Superior temporal gyrus (tissue), 1 donor: ENCODE measurements around the gene G3BP1.
"Not testable (repeated sequence)": the region's sequence is repeated elsewhere in the genome, so short reads cannot be mapped to it uniquely, and the experiment has no call there.

Experiments
- DNase-seq: peaks from one replicate; pipeline ENCODE4 v3.0.0-alpha.2; 2016; ENCODE audit errors: extremely low spot score

Gene G3BP1

DNA sequence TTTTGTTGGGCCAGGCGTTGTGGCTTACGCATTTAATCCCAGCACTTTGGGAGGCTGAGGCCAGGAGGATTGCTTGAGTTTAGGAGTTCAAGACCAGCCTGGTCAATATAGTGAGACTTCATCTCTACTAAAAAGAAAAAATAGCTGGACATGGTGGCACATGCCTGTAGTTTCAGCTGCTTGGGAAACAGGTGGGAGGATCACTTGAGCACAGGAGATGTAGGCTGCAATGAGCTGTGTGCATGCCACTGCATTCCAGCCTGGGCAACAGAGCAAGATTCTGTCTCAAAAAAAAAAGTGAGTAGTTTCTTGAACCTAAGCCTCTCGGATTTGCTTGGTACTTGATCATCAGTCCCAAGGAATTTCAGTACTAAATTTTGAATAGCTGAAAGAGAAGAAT is 26.9 kb downstream of the G3BP1 start:
- no peak for DNase-seq

DNA sequence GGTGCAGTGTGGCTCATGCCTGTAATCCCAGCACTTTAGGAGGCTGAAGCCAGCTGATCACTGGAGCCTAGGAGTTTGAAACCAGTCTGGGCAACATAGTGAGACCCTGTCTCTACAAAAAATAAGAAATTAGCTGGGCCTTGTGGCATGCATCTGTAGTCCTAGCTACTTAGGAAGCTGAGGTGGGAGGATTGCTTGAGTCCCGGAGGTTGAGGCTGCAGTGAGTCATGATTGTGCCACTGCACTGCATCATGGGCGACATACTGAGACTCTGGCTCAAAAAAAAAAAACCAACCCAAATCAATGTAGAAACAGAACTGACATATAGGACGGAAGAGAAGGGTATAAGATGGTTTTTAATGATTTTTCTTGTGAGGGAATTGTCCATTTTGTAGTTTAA is 27.7 kb downstream of the G3BP1 start:
- DNase-seq: no peak

DNA sequence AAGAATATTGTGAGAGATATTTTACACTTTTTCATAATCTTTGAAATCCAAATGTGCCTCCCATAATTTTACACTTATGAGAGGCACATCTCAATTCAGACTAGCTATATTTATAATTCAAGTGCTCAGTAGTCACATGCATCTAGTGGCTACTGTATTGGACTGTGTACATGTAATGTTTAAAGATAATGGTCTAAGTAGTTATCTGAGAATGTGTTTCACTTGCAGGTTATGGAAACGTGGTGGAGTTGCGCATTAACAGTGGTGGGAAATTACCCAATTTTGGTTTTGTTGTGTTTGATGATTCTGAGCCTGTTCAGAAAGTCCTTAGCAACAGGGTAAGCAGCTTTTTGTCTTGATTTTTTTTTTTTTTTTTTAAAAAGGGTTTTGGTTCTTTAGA is 28.8 kb downstream of the G3BP1 start:
- DNase-seq: no peak

DNA sequence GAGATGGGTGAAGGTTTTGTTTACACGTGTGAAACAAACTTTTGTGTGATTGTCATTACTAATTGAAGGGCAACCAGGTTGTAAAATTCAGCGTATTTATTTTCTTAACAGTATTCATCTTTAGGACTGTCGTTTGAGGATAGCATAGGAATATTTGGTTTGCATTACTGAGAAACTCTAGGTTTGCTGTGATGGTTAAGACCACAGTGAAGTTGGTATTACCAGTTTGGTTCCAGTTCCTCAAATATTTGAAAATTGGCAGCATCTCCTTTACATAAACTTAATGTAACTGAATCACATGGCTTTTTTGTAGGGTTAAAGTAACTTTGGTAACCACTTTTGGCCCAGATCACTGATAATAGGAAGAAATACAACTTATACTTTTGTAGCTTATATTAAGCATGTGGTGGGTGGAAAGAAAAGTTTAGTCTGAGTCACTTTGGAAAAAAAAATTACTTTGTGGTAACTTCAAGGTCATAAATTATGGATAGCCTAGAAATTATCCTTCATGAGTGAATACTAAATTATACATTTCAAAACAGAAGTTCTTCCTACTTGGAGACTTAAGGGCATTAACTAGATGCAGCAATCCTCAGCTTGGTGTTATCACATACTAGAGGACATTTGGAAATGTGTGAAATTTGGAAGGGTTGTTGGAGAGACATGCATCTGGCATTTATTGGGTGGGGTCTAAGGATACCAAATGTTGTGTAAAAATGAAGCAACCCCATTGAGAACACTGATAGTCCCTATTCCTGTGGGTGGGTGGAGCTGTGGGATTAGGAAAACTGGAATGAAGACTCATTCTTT is 33.9 kb downstream of the G3BP1 start:
- no peak for DNase-seq

DNA sequence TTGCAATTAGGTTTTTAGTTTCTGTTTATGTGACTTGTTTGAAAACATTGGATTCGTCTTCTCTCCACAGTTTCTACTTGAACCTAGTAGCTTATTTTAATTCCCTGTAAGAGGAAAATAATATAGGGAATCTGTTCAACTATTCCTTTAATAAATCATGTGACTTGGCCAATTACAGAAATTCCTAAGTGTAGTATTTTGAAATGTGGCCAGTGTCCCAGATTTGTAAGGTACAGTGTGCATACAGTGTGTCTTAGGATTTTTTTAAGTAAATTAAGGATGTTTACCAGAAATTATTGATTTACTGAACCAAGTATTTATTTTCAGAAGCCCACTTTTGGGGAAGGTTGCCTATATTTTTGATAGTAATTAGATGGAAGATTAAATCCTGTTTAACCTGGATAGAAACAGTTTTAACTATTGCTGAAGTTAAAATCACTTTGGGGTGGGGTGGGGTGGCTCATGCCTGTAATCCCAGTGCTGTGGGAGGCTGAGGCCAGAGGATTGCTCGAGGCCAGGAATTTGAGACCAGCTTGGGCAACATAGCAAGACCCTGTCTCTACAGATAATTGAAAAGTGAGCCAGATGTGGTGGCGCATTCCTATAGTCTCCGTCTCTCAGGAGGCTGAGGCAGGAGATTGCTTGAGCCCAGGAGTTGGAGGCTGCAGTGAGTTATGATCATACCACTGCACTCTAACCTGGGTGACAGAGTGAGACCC is 36.9 kb downstream of the G3BP1 start:
- no peak for DNase-seq

DNA sequence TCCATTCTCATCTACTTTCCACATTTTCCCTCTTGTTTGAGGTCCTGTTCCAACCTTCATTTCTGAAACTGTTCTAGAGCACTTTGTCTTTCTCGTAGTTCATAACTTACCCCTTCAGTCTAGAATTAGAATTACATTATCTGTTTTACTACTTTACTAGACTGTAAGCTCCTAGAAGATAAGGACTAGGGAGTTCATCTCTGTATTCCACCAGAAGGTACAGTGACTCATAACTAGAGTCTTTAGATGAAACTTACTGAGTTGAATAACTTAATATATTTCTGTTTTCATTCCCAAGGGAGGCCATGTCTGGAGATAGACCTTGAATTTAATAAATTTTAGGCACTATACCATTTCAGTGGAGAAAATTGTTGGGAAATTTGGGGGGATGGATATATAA is 38.7 kb downstream of the G3BP1 start:
- DNase-seq: no peak

DNA sequence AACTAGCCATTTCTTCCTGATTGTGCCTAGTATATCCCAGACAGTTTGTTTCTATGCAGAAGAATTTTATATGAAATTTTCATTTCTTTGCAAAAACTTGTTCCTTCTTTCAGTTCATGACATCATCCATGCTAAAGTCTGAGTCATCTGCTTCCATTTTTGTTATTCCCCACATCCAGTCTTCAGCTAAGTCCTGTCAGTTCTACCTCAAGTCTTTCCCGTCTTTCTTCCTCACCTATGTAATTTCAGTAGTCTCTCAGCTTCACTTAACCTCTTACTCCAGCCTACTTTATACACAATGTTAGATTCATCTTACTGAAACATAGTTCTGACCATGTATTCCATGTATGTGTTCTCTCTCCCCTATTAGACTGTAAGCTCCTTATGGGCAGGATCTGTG is 39.1 kb downstream of the G3BP1 start:
- DNase-seq: no peak

DNA sequence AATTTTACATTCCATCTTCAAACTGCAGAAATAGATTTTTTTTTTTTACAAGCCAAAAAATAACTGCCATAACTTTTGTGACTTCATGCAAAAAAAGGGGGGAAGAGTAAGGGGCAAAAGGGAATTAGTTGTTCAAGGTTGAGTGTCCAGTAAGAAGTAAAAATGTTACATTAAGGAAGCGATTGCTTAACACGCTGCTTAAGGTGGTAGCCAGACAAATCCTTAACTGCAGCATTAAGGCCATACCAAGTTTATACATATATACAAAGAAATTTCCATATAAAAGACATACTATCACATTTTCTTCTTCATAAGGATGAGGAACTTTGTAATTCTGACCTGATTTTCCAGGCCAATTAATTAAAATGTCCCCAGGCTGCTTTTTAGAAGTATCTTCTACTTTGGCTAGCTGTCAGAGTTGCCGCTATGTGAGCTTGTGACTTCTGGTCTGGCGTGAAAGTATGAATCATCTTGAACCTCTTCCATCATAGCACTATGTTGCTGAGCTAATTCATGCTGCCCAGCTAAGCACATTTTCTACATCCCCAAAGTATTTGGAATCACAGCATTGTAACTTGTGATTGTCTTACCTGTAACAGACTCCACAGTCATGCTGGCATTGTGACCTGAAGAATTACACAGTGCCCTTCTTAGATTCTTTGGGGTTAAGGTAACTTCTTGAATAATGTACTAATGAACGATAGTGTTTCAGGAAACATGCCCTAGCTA is 40.0 kb downstream of the G3BP1 start:
- no peak for DNase-seq

DNA sequence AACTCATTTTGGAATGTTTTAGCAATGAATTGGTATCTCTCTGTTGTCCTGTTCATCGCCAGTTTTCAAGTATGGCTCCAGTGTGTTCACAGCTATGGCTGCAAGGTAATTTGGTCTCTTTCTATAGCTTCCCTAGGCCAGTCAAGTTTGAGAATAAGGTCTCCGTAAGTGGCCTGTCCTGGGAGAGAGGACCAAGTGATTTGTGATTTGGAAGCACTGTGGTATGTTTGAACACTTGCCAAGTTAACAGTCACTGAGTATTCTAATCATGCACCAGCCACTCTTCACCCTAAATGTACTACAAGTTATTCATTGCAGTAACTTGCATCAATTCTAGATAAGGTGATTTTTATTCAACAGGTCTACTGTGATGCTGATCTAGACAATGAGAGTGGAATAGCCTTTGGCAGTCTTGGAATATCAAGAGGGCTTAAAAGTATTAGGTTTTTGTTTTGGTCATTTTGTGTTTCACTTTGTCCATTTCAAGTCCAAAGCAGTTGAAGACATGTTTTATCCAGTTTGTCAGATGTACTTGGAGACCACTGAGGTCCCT is 41.1 kb downstream of the G3BP1 start:
- DNase-seq: no peak

DNA sequence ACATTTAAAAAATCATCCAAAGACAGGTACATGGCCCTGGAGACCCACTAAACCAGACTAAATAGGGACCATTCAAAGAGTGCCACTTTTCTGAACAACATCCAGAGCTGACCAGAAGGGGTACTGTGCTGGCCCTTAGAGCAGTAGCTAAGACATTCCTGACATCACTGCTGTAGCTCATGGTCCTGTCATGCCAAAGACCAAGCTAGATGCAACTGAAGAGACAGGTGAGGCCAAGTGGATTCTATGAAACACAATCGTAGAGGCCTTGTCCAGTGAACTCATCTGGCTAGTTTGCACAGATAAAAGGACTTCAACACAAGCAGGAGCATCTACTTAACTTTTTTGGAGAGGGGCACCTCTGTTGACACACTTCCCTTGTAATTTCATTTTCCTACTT is 43.3 kb downstream of the G3BP1 start:
- DNase-seq: no peak

DNA sequence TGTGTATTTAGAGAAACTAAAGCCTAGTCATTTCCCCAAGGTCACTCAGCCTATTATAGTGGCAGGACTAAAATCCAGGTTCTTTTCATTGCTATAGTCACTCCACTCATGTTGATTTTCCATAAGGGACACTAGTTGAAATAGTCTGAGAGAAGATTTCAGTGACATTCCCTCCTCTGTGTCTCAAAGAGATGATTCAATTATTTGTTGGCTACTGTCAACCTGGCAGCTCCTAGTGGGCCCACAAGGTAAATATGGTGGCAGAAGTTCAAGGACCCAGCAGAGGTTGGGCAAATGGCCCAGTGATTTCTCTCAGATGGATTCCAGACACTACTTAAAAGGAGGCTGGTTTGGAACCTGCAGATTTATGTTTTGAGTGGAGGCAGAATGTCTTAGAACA is 48.1 kb downstream of the G3BP1 start:
- DNase-seq: no peak

DNA sequence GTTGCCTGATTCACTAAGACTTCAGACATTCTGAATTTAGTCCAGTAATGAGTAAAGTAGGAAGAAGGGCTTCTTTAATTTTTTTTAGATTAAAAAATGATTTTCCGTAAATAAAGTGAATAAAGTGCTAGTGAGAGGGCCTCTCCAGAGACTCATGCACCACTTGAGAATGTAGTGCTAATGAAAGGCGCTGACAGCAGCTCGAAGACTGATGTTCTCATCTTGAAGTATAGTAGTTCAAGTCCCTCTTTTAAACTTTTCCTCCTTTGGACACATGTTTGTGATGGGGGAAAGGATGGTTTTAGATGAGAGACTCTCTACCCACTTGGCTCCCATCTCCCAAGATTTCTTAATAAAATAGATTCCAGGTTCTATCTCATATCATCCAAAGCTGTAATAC is 48.5 kb downstream of the G3BP1 start:
- DNase-seq: no peak

DNA sequence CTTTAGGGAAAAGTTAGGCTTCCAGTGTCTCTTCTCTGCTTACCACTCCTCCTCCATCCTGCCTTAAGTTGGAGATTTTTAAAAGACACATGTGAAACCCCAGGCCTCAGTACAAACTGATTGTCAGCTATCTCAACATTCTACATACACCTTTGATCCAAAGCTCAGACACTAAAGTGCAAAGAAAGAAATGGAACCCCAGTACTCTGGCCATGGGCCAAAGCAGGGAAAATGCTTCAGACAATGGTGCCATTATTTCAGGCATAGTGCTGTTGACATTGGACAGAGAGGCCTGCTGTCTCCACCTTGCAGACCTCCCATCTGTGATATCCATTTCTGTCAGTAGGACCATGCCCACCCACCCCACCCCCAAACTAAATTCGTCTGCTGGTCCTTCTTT is 49.1 kb downstream of the G3BP1 start:
- DNase-seq: peak; percentile 48

DNA sequence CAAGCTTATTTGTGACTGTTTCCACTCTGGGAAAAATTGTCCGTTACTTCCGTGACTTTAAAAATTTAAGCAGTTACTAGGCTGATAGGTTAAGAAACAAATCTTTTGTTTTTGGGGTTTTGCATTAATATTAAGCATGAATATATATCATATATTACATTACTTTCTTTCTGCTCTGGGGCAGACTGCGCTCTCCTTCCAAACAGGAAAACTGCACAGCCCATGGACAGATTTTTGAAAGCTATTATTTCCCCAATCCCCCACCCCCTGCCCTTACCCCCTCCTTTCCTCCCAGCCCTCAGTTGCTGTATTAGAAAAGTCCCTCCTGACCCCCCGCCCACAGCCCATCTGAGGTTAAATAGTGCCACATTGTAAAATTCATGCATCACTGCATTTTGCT is 50.4 kb downstream of the G3BP1 start:
- DNase-seq: no peak

DNA sequence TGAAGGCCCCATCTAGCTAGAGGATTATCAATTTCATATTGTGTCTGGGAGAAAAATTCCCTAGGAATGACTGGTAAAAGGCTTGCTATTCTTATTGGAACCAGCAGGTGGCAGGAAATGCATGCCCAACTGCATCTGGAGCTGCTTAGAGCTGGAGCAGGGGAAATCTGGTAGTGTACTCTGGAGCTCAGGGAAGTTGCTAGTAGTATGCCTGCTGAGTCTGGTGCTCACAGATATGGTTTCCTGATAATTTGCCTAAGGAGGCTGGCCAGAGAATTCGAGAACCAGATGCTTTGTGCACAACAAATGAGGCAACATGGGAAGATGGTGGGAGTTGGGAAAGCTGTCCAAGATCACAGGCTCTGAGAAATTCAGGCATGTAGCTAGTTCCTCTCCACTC is 53.7 kb downstream of the G3BP1 start:
- DNase-seq: peak; percentile 92

DNA sequence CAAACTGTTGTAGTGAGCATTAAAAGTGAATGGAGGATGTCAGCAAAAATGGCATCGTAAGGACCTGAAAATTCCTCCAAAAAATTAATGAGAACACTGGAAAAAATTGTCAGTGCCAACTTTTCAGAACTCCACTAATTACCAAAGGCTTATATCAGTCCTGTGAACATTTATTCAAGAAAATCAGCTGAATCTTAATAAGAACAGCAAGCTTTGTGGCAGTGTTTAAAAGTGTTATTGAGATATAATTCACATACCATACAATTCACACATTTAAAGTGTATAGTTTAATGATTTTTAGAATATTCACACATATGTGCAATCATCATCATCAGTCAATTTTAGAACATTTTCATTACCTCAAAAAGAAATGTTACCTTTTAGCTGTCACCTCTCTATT is 57.6 kb downstream of the G3BP1 start:
- DNase-seq: no peak

DNA sequence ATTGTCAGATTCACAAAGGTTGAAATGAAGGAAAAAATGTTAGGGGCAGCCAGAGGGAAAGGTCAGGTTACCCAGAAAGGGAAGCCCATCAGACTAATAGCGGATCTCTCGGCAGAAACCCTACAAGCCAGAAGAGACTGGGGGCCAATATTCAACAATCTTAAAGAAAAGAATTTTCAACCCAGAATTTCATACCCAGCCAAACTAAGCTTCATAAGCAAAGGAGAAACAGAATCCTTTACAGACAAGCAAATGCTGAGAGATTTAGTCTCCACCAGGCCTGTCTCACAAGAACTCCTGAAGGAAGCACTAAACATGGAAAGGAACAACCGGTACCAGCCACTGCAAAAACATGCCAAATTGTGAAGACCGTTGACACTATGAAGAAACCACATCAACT is 61.1 kb downstream of the G3BP1 start:
- DNase-seq: not testable (repeated sequence)

DNA sequence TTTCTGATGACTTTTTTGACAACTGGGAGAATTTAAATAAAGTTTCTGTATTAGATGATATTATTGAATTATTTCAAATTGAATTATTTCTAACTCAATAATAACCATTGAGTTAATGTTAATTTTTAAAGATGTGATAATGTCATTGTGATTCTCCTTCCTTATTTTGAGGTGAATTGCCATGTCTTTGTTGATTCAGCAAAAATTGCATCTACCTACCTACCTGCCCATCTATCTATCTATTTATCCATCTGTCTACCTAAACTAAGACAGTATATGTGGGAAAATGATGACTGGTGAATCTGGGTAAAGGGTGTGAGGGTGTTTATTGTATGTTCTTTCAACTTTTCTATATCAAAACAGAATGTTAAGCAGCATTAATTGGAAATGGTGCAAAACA is 75.0 kb downstream of the G3BP1 start:
- DNase-seq: no peak

DNA sequence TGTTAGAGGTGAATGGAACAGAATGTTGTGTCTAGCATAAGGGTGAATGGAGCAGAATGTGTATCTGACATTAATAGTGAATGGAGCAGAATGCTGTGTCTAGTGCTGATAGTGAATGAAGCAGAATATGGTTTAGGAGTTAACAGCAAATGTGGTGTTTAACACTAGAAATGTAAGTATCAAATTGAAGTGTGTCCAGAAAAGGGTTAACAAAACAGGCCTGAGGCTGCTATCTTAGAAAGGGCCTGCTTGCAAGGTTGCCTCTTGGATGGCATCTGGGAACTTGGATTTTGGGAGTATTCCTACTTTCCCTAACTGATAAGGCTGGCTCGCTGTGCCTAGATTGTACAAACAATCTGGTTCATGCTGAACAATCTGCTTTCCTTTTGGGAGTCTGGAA is 76.1 kb downstream of the G3BP1 start:
- no peak for DNase-seq

DNA sequence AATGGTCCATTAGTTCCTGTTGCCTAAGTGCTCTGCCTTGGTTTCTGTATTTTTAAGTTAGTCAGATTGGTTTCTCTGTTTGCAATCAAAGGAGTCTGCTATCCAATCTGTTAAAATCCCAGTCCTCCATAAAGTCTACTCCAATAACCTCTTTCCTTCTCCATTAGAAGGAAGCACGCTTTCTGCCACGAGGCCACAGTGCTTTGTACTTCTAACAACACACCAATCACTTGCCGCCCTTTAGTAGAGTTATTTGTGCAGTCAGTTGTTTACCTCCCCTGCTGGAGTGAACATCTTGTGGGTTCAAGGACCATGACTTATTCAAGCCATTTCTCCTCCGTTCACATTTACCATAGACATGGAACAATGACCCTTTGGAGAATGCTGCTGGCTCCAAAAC is 83.9 kb downstream of the G3BP1 start:
- DNase-seq: no peak

DNA sequence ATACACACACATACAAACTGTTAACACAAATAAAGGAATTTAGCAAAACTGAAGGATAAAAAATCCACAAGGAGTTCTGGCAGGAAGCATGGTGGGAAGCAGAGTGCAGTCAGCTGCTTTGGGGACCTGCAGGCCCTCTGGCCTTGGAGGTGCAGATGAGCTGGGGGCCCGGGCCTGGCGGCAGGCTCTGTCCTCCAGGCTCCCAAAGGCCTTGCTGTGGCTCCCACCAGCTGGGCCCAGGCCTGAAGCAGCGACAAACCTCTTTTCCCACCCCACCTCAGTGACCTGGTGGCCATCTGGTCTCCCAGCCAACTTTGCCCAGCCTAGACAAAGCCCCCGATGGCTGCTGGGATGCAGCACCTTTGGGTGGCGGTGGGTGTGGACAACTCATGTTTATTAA is 85.1 kb downstream of the G3BP1 start:
- no peak for DNase-seq

DNA sequence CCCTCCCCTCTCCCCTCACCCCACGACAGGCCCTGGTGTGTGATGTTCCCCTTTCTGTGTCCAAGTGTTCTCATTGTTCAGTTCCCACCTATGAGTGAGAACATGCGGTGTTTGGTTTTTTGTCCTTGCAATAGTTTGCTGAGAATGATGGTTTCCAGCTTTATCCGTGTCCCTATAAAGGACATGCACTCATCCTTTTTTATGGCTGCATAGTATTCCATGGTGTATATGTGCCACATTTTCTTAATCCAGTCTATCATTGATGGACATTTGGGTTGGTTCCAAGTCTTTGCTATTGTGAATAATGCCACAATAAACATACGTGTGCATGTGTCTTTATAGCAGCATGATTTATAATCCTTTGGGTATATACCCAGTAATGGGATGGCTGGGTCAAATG is 89.1 kb downstream of the G3BP1 start:
- DNase-seq: not testable (repeated sequence)
